GM23338 (cell line): ENCODE results near the gene PAIP2B. TPM values are rescaled to one million over a fixed set of nuclear protein-coding genes. Genes with fewer than 3 reads are reported as not detected.

Experiments
- ATAC-seq: fragments of 200-7000 bp; cut with Tn5 transposase; 3 replicates; pipeline ENCODE4 v1.9.1; 2020
- DNase-seq: peaks from one replicate; pipeline ENCODE4 v3.0.0-alpha.2; 2015; ENCODE audit warnings: low spot score
- H2AFZ ChIP-seq: fragments of 200-600 bp; sonication (generic); 2 replicates; pipeline ENCODE4 v1.8.0; 2016; ENCODE audit warnings: antibody characterized with exemption, mild to moderate bottlenecking, moderate library complexity
- H3F3A ChIP-seq: fragments of 200-600 bp; sonication (generic); replicated peaks from 2 replicates; pipeline ENCODE4 v1.8.0; 2017; ENCODE audit warnings: antibody characterized with exemption, mixed run types, low read depth
- H3K27ac ChIP-seq: fragments of 200-600 bp; sonication (generic); 2 replicates; pipeline ENCODE4 v1.6.1; 2016; ENCODE audit warnings: low read depth
- H3K27me3 ChIP-seq: fragments of 200-600 bp; sonication (generic); 2 replicates; pipeline ENCODE4 v1.8.0; 2016; ENCODE audit warnings: mild to moderate bottlenecking, mixed run types, moderate library complexity; ENCODE audit not compliant: insufficient read depth
- H3K36me3 ChIP-seq: fragments of 200-600 bp; sonication (generic); 2 replicates; pipeline ENCODE4 v1.8.0; 2016; ENCODE audit warnings: mild to moderate bottlenecking; ENCODE audit not compliant: insufficient read depth
- H3K4me1 ChIP-seq: fragments of 200-600 bp; sonication (generic); 2 replicates; pipeline ENCODE4 v1.8.0; 2016; ENCODE audit warnings: mild to moderate bottlenecking, moderate library complexity; ENCODE audit not compliant: insufficient read depth
- H3K4me2 ChIP-seq: fragments of 200-600 bp; sonication (generic); 2 replicates; pipeline ENCODE4 v1.7.1; 2017; ENCODE audit warnings: mixed run types
- H3K4me3 ChIP-seq: fragments of 200-600 bp; sonication (generic); 2 replicates; pipeline ENCODE4 v1.6.1; 2016; ENCODE audit warnings: mixed run types
- H3K79me2 ChIP-seq: fragments of 200-600 bp; sonication (generic); replicated peaks from 2 replicates; pipeline ENCODE4 v1.8.0; 2017; ENCODE audit warnings: mild to moderate bottlenecking; ENCODE audit not compliant: insufficient read depth
- H3K9me2 ChIP-seq: fragments of 200-600 bp; sonication (generic); 2 replicates; pipeline ENCODE4 v1.8.0; 2017; ENCODE audit not compliant: insufficient read depth
- H4K20me1 ChIP-seq: fragments of 200-600 bp; sonication (generic); replicated peaks from 2 replicates; pipeline ENCODE4 v1.8.0; 2017; ENCODE audit warnings: mild to moderate bottlenecking; ENCODE audit not compliant: insufficient read depth
- H3K27ac Mint-ChIP-seq: 2 replicates; pipeline ENCODE4 v1.8.0; 2020; ENCODE audit warnings: inconsistent platforms, mild to moderate bottlenecking, moderate library complexity, mixed read lengths
- H3K27me3 Mint-ChIP-seq: 3 replicates; pipeline ENCODE4 v1.8.0; 2022; ENCODE audit warnings: low read depth, mild to moderate bottlenecking, moderate library complexity, mixed read lengths, inconsistent platforms; ENCODE audit not compliant: insufficient read depth, poor library complexity
- H3K36me3 Mint-ChIP-seq: 3 replicates; pipeline ENCODE4 v1.8.0; 2021; ENCODE audit warnings: low read depth, mild to moderate bottlenecking, inconsistent platforms, moderate library complexity, mixed read lengths
- H3K4me1 Mint-ChIP-seq: 3 replicates; pipeline ENCODE4 v1.8.0; 2020; ENCODE audit warnings: mild to moderate bottlenecking, inconsistent platforms, mixed read lengths
- H3K4me3 Mint-ChIP-seq: 3 replicates; pipeline ENCODE4 v1.8.0; 2021; ENCODE audit warnings: moderate library complexity, mild to moderate bottlenecking, inconsistent platforms, mixed read lengths
- H3K9me3 Mint-ChIP-seq: 3 replicates; pipeline ENCODE4 v1.8.0; 2020; ENCODE audit warnings: moderate library complexity, mild to moderate bottlenecking, inconsistent platforms, mixed read lengths
- CREB1 ChIP-seq: fragments of 250-450 bp; sonication (Bioruptor Pico); IDR thresholded peaks from 2 replicates; pipeline ENCODE4 v1.5.0; 2020; ENCODE audit warnings: low read depth, mild to moderate bottlenecking, moderate library complexity
- CTCF ChIP-seq, 2 experiments: fragments of 200-600 bp in 1 of 2; sonication (generic) in 1 of 2; conservative IDR thresholded peaks; 2 replicates each; pipeline versions ENCODE4 v1.5.1 to v1.6.1; 2016 to 2017; ENCODE audit warnings: antibody characterized with exemption in 2 of 2, low read depth in 2 of 2, mild to moderate bottlenecking in 2 of 2, moderate library complexity in 1 of 2
- ETS1 ChIP-seq: IDR thresholded peaks from 2 replicates; pipeline ENCODE4 v1.6.1; 2016; ENCODE audit warnings: antibody characterized with exemption
- EZH2 ChIP-seq: fragments of 200-600 bp; sonication (generic); IDR thresholded peaks from one replicate; pipeline ENCODE4 v1.8.0; 2017; ENCODE audit warnings: antibody characterized with exemption, mild to moderate bottlenecking, low read depth; ENCODE audit not compliant: unreplicated experiment
- EZH2phosphoT487 ChIP-seq: fragments of 200-600 bp; sonication (generic); IDR thresholded peaks from one replicate; pipeline ENCODE4 v1.8.1; 2018; ENCODE audit warnings: antibody characterized with exemption; ENCODE audit not compliant: unreplicated experiment
- JUNB ChIP-seq: IDR thresholded peaks from one replicate; pipeline ENCODE4 v1.6.1; 2016; ENCODE audit warnings: antibody characterized with exemption; ENCODE audit not compliant: unreplicated experiment
- NANOG ChIP-seq: IDR thresholded peaks from 2 replicates; pipeline ENCODE4 v1.6.1; 2016; ENCODE audit warnings: antibody characterized with exemption, borderline replicate concordance
- POLR2AphosphoS5 ChIP-seq: IDR thresholded peaks from 2 replicates; pipeline ENCODE4 v1.6.1; 2016; ENCODE audit warnings: antibody characterized with exemption, low read depth
- REST ChIP-seq: IDR thresholded peaks from one replicate; pipeline ENCODE4 v1.6.1; 2018; ENCODE audit warnings: antibody characterized with exemption; ENCODE audit not compliant: unreplicated experiment
- STAT1 ChIP-seq: IDR thresholded peaks from one replicate; pipeline ENCODE4 v1.6.1; 2016; ENCODE audit warnings: antibody characterized with exemption; ENCODE audit not compliant: unreplicated experiment
- ZNF114 ChIP-seq: fragments of 250-450 bp; sonication (Bioruptor Pico); IDR thresholded peaks from 2 replicates; pipeline ENCODE4 v1.5.0; 2020; ENCODE audit warnings: mild to moderate bottlenecking, moderate library complexity
- ZNF331 ChIP-seq: fragments of 250-450 bp; sonication (Bioruptor Pico); IDR thresholded peaks from 2 replicates; pipeline ENCODE4 v1.5.0; 2020; ENCODE audit warnings: low read depth, mild to moderate bottlenecking, moderate library complexity
- ZNF462 ChIP-seq: fragments of 250-450 bp; sonication (Bioruptor Pico); IDR thresholded peaks from 2 replicates; pipeline ENCODE4 v1.5.0; 2020; ENCODE audit warnings: mild to moderate bottlenecking, moderate library complexity
- polyA plus RNA-seq: library from polyadenylated mRNA; unstranded; fragments of >200 nt; fragmentation: Nextera tagmentation; extraction: Ambion mirVana; gene quantifications from 2 replicates; pipeline ENCODE4 v1.2.1, GENCODE V29; 2016
- total RNA-seq: library from RNA; depleted of rRNA; stranded (reverse); fragments of >200 nt; shearing (Covaris generic); gene quantifications from 2 replicates; pipeline ENCODE4 v1.2.3, GENCODE V29; 2014

Gene PAIP2B
- total and polyA plus RNA-seq, 2 experiments from 2014 or later = 7.6 to 29.7 TPM

GRCh38 chr2:71254776-71255175 lies 27.9 kb upstream of the PAIP2B start:
- H3K27ac ChIP-seq = no peak overlapping the region
- ATAC-seq = no peak
- peaks cover 1% of the 10 kb centered on the region for H3K27me3 Mint-ChIP-seq
- no peaks in the 10 kb centered on the region for H3F3A ChIP-seq
- H3K4me2 ChIP-seq = no peak overlapping the region
- no peak for TF ChIP-seq POLR2AphosphoS5
- no peak for TF ChIP-seq ZNF331
- no peak for TF ChIP-seq NANOG
- no peak for TF ChIP-seq CREB1 (CRISPR knock-in tag)
- no peak for TF ChIP-seq EZH2
- TF ChIP-seq EZH2phosphoT487 = no peak
- no peak for TF ChIP-seq JUNB
- no peak for TF ChIP-seq CTCF (conservative IDR thresholded peaks at IDR 0.05; ENCODE audit: low read depth in 2 of 2)
- no peak for TF ChIP-seq ETS1
- TF ChIP-seq ZNF114 (CRISPR knock-in tag) = no peak
- no peak for TF ChIP-seq REST
- no peak for TF ChIP-seq STAT1
- TF ChIP-seq ZNF462 (CRISPR knock-in tag) = no peak
- H2AFZ ChIP-seq = no peak overlapping the region
- no peaks in the 10 kb centered on the region for H3K79me2 ChIP-seq
- H3K27me3 ChIP-seq = no peaks in the 10 kb centered on the region
- peaks cover 14% of the 10 kb centered on the region for H3K36me3 Mint-ChIP-seq
- no peak overlapping the region for H3K27ac Mint-ChIP-seq
- peaks cover 13% of the 10 kb centered on the region; the same call in 1 of the 2 replicates for H3K9me2 ChIP-seq
- H3K36me3 ChIP-seq = no peaks in the 10 kb centered on the region; the same call in 1 of the 2 replicates
- no peak for DNase-seq
- peaks cover 17% of the 10 kb centered on the region for H3K9me3 Mint-ChIP-seq
- no peak overlapping the region for H3K4me3 ChIP-seq
- no peak overlapping the region for H3K4me3 Mint-ChIP-seq
- H4K20me1 ChIP-seq = no peaks in the 10 kb centered on the region
- peaks cover 2% of the 10 kb centered on the region; the same call in 1 of the 3 replicates for H3K4me1 Mint-ChIP-seq
- H3K4me1 ChIP-seq = no peaks in the 10 kb centered on the region; the same call in 1 of the 2 replicates
